Measurements from ENCODE around the gene MAL. TPM values are rescaled to one million over a fixed set of nuclear protein-coding genes. Genes with fewer than 3 reads are reported as not detected.

The MAL gene
- polyA plus RNA-seq, 5 donors: 0.51 to 2.4 (median 0.78) TPM

DNA sequence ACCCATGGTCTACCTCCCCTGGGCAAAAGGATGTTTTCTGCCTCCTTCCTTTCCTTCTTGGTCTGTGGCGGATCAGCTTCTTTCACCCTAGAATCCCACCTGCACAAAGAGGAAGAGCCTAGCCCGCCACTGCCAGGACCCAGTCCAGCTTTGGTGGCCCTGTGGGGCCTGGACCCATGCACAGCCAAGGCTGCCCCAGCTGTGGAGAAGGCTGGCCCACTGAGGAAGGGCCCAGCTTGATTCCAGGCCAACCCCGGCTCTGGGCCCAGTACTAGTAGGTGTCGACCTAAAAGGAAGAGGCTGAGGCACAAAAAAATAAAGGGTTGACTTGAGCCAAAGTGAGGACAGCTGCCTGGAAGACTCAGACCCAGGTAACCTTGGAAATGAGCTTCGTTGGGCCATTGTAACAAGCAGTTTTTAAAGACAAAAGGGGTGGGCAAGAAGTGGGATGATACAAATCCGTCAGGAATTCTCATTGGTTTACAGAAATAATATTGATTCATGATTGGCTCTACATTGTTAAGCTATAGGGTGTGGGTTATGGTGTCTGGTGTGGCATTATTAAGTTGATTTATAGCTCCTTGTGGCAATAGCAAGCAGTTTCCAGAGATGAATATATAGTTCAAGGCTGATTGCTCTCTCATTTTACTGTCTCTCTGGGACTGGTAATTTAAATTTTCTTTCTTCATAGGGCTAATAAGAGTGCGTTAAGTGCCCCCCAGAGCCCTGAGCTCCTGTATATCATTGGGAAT lies 29.8 kb upstream of the MAL start:
- no peak for DNase-seq

DNA sequence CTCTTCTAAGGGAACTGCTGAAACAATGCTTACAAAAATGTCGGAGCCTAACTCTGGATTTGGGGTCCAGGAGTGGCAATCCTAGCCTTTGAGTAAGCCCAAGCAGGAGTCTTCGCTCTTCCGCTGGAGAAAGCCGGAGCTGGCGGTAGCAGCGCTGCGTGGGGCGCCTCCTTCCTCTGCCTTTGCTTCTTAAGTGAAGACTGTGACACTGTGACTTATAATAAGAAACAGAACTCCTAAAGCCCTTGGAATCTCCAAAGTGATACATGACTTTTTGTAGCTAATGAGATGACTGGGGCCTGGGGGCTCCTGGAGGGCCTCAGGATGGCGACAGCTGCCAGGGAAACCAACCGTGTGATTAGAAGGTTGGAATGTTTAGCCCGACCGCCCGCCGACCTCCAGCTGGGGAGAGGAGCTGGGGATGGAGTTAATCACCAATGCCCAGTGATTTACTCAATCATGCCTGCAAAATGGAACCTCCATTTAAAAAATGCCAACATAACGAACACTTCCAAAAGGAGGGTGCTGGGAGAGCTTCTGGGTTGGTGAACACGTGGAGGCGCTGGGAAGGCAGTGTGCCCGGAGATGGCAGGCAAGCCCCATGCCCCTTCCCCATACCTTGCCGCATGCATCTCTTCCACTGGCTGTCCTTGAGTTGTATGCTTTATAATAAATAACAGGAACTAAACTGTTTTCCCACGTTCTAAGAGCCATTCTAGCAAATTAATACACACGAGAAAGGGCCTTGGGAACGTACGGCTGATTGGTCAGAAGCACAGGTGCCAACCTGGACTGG lies 29.0 kb upstream of the MAL start:
- no peak for DNase-seq

DNA sequence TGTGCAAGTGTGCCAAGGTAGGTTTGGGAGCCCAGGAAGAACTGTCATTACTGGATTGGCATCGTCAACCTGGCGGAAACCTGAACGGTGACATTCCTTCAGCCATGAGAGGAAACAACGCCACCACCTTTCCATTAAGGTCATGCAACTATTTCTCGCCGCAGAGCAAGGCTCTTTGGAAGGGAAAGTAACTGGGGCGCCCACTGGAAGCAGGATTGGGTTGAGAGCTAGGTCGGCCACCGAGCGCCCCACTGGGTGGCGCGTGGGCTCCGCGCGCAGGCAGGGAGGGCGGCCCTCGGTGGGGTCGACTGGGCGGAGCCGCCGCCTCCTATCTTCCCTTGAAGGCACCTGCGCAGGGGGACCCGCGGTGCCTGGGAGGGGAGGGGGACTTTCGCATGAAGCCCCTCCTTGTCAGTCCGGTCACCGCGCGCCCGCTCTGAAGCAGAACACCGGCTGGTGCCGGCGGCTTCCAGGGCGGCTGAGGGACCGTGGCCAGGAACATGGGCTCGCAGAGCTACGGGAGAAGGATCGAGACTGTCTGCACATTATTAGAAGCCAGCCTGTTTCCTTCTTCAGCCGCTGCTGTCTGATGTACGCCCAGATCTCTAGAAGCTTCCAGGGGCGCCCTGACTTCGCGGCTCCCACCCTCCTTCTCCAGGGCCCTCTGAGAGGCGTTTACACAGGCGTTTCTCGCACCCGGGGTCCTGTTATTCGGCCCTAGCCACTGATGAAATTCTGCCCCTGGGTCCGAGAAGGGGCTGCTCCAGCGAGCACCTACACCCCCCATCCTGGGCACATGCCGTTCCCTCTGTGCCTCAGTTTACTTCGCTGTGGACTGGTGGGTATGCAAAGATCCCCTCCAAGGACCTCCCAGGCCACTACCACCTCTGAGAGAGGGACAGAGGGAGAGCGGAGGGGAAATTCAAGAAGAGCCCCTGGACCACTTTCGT lies 27.3 kb upstream of the MAL start:
- no peak for DNase-seq

DNA sequence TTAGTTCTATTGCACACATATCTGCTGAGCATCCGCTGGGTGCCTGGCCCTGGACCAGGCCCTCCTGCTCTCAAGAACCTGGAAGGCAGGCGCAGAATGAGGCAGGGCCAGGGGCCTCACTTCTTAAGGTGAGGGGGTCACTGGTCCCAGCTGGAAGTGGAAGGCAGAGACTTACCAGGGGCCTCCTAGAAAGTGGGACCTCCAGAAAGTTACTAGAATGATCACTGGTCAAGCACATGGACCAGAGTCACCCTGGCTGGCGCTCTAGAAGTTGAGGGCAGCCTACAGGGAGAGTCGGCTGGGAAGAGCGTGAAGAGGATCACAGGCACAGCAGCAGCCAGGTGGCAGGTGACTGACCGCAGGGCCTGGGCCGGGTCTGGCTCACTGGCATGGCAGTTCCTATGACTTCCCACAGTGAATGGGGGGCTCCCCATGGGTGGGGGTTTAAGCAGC lies 26.1 kb upstream of the MAL start:
- no peak for DNase-seq

DNA sequence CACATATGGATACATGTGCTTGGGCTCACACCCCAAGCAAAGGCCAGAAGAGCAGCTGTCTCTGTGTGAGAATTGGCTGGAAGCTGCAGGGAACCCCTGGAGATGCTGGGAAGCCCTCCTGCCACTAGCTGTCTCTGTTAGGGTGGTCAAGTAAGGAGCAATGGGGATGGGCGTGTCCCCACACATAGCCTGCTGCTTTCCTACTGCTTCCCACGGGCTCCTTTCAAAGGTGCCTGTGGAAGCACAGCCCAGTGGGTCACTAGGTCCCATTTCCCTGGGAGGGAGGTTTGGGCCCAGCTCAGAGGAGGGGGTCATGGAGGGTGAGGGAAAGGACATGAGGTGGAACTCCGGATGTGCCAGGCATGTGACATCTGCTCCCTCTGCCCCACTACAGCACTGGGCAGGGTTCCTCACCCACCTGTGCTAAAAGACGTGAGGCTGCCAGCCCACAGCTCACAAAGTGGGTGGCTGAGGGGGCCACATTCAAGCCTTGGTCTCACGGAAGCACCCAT lies 24.4 kb upstream of the MAL start:
- no peak for DNase-seq

DNA sequence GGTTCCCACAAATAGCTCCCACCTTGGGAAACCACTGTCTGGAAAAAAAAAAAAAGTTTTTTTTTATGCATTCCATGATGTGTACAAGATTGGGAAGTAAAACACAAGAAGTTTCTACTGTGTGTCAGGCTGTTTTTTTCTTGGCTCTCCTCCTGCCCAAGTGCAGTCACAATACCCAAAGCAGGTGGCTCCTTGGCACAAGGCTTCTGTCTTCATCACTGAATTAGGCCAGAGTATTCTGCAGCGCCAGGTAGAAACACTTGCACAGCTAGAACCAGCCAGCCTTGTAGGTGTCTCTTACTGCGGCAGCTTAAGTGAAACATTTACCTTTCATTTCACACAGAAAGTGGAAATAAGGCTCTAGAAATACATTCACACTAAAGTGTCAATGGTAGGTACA lies 23.8 kb upstream of the MAL start:
- no peak for DNase-seq

DNA sequence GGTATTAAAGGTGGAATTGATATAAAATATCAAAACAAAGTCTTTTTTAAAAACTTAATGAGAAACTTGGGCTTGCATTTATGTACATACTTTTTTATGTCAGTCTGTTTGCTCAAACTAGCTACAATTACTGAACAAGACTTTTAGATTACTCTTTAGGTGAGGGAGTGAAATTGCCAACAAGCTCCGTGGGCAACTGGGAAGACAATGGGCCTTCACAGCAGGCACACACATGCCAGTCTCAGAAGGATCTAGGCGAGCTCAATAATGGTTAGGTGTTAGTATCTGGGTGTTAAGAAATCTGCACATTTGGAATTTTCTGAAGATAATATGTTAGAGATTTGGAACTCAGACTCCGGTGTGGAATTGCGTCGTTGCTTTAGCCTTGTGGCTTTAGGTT lies 23.0 kb upstream of the MAL start:
- no peak for DNase-seq

DNA sequence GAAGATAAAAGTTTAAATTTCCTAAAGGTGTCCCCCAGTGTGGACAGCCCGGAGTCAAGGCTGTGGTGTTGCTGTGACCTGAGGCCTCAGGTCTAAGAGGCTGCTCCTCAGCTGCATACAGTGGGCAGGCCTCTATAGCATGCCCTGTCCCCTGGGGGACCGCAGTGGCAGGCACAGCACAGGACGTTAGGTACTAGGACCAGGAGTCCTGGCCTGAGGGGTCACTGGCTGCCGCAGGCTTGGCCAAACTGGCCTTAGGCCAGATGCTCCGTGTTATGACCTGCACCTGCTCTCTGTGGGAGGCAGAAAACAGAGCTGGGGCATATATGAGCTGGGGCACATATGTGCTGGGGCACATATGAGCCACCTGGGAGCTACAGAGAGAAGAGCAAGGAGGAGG lies 21.2 kb upstream of the MAL start:
- no peak for DNase-seq

DNA sequence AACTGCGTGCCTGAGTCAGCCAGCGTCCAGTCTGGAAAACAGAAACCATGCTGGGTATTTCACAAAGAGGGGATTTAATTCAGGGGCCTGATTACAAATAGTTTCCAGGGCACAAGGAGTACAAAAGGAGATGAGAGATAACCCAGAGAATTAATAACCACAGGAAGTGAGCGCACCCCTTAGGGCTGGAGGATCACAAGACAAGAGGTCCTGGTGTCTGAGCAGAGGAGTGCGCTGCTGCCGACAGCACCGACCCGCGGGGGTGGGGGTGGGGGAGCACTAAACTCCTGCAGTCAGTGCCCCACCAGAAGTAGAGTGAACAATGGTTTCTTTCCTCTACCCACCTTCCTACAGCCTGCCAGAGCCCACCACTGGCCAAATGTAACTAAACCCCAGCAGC lies 20.8 kb upstream of the MAL start:
- DNase-seq: no peak

DNA sequence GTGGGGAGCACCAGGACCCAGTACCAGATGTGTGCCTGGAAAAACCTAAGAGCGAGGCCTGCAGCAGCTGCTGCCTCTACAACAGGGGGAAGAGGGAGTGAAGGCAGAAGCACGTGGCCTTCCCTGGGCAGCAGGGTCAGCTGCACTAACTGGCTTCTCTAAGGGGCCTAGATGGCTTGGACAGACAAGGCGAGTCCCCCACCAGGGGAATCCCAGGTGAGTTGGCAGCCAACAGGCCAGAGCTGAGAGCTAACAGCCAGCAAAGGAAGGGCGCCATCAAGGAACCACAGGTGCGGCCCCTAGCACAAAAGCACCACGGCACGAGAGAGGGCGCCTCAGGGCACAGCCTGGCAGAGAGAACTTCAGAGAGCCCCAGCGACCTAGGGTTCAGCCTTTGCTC lies 19.8 kb upstream of the MAL start:
- DNase-seq: no peak

DNA sequence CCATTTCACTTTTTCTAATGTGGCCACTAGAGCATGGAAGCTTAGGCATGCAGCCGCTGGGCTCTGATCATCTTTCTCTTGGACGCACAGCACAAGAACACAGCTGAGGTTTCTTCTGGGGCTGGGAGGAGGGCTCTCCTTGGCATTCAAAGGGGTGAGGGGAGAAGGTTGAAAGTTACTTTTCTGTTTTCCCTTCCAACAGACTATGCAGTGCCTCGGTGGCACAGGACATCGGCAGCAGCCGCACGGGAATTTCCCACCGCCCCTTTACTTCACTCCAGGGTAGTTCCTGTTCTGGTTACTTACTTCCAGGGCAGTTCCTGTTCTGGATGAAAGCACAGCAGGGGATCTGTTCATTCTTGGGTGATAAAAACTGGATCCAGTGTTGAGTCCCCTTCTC lies 18.9 kb upstream of the MAL start:
- DNase-seq: no peak

DNA sequence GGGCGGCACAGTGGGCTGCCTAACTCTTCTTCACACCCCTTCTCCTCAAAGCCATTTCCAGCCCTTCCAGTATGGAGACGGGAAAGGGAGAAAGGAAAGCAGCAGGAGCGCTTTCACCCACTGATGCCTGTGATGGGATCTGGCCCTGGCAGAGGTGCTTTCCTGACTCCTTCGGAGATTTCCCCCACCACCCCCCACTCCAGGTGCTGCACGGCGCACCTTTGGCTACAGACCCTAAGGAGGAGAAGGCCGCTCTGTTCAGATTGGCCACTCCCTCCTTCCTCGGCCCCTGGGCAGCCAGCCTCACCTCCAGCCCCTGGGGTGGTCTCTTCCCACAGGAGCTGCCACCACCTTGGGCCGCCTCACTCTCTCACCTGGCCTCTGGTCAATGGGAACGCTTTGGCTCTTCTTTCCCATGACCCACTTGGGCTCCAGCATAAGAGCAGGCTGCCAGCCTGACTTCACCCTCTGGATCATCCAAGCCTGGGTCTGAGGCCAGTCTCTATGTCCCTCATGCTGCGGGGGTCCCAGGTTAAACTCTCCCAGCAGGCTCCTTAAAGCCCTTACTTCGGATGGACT lies 18.4 kb upstream of the MAL start:
- no peak for DNase-seq

DNA sequence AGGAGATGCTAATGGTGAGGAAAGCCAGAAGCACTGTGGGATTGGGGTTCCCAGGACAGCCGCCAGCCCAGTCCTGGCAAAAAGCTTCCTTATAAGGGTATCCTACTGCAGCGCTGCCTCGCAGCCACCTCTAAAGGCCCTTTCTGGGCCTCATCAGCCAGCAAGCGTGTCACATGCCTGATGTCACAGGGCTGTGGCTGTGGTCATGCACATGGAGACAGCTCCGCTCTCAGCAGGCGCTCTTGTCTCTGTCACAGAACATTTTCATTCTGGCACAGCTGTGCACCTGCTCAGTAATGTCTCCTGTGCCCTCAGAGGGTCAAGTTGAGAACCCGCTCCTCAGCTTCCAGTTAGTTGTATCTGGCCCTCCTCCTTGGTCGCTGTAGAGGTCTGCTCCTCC lies 17.7 kb upstream of the MAL start:
- no peak for DNase-seq

DNA sequence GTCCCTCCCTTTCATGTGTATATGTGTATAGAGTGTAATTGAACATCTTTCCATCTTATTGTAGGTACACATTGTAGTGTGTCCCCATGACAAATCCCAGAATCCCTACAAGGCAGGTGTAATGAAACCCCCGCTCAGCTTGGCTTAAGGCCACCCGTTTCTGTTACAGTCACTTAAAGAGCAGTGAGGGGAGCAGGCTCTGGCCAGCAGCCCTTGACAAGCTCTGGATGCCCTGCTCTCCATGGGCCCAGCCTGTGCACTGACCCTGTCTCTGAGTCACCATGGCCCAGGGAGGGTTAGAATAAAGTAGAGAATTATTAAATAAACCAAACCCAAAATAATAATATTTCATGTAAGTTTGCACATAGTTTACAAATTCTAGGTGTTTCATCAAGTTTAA lies 17.2 kb upstream of the MAL start:
- no peak for DNase-seq

DNA sequence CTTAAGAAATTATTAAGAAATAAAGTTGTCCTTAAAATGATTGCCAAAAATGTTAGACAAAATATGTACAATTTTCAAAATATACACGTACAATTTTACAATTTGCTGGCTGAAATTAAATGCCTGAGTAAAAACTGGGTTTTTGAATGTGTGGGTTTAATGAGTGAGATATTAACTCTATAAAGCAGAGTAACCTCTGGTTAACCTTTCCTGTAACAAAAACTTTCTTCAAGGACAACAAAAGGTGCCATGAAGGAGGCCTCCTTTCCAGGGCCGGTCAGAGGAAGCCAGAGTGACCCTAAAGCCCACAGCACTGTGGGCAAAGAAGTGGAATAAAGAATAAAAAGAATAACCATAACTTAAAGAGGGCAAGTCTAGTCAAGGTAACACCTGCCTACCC lies 16.5 kb upstream of the MAL start:
- no peak for DNase-seq

DNA sequence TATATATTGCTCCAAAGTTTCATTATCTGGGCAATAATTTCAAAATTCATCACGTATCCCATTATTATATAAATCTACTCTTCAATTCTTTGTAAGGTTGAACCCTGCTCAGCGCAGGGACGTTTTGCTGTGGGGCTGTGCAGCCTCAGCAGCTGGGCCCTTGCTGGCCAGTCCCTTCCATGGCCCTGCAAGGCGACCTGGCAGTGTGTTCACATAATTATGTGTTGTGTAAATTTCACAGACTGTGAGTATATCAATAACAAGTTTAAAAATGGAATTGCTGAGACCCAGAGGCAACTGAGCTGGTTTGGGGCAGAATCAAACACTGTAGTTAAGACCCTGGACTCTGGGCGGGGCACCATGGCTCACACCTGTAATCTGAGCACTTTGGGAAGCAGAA lies 16.1 kb upstream of the MAL start:
- peak; percentile 83 to 84 for DNase-seq

DNA sequence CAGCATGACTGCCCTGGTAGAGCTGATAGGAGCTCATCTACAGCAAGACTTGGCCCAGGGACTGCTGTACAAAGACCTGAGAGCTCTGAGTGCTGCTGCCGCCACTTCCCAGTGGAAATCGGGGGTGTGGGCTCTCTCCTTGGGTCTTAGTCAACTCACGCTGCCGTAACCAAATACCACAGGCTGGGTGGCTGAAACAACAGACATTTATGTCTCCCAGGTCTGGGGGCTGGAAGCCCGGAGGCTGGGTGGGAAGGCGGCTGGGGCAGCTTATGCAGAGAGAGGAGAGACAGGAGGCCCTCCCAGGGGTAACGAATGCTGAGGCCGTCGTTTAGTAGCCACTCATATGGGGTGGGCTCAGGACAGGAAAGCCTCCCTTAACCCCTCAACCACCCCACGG lies 15.4 kb upstream of the MAL start:
- no peak for DNase-seq

DNA sequence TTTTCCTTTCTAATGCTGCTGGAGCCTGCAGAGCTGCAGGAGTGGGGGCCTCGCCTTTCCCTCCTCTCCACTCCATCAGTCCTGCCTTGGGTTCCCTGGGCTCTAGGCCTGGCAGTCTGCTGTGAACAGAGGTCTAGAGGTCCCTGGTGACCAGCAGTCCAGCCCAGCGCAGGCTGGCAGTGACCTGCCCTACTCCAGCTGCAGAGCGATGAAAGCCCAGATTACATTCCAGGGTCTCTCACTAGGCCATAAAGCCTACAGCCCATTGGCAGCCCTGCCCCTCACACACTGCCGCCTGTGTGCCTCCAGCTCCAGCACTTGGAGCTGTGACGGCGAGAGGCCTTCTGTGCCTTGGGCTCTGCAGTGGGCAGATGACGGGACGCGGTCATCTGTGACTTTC lies 14.8 kb upstream of the MAL start:
- no peak for DNase-seq

DNA sequence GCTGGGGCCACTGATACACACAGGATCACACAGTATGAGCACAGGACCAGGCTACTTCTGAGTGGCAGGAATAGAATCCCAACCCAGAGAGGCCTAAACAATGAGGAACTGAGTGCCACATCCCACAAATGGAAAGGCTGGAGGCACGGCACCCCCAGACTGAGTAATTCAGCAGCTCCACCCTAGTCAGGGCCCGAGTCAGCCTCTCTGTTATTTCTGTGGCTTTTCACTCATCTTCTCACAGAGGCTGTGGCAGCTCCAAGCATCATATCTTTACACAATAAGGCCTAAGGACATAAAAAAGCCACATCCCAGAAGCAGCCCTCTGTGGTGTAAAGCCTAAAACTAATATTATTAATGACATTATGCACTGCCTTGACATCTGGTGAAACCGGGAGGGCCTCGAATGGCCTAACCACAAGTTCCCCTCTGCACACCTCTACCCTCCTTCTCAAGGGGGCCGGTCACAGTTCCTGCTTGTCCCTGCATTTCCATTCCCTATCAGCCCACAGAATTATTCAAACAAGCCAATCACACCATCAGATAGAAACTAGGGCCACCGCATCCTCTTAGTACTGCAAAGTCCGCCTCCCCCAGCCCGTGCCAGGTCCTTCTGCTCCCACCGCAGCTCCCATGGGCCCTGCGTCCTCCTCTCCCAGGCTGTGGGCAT lies 12.5 kb upstream of the MAL start:
- DNase-seq: no peak

DNA sequence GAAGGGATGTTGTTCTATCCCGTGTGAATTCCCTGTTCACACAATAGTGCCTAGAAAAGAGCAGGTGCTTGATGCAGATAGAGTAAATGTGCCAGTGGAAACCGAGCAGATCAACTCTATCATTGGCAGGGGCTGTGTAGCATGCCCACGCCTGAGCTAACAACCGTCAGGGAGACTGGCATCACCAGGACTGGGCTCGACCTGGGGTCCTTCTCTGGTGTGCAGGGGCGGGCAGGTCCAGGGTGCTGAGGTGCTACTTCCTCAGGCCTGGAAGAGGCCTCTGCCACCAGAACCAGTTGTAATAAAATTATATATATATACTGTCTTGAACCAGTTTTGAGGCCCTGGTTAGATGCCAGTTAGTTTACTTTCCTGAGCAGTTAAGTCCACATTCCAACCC lies 11.8 kb upstream of the MAL start:
- DNase-seq: no peak

DNA sequence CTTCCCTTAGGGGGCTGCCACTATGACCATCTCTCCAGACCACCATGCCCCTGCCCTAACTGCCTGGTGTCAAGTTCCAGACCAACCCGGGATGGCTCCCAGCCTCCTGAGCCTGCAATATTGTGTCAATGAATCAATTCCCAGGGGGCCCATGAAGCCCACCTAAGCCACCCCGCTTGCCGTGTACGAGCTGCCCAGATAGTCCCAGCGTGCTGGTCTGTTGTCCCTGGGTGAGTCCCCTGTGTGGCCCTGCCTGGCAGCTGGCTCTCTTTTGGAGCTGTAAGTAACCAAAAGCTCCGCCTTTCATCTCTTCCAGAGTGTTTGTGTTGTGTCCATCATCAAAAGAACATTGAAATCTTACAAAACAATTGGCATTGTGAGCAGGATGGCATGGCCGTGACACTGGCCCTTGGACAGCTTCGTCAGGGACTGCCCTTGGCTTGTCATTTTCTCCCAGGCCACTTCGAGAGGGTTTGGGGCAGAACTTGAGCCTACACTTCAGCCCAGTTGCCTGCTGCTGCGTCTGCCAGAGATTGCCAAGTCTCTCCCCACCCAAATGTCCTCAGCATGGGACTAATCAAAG lies 11.3 kb upstream of the MAL start:
- DNase-seq: no peak

Measured in right lung (tissue), 5 donors.